DMS53 treated with DMSO at 0.1 percent for 48 hours (cell line): Measurements from ENCODE around the gene TAB2.
A peak's percentile ranks its signal among the peaks of the same experiment; 100 is the strongest.
"Not testable (repeated sequence)": the region's sequence is repeated elsewhere in the genome, so short reads cannot be mapped to it uniquely, and the experiment has no call there.

Experiments
- DNase-seq: peaks from one replicate; lab custom pipeline; 2025; ENCODE audit not compliant: unreplicated experiment; lab: John Stamatoyannopoulos, UW

The TAB2 gene

GRCh38 chr6:149457316-149457884 lies 139.9 kb downstream of the TAB2 start:
- peak; percentile 52 for DNase-seq

GRCh38 chr6:149458196-149458595 lies 140.7 kb downstream of the TAB2 start:
- no peak for DNase-seq

- DNase-seq, result no peak
Measured at GRCh38 chr6:149458806-149459205, 141.3 kb downstream of the TAB2 start.

- DNase-seq, result no peak
Measured at GRCh38 chr6:149459761-149460160, 142.2 kb downstream of the TAB2 start.

- DNase-seq, result not testable (repeated sequence)
Measured at GRCh38 chr6:149460249-149460648, 142.7 kb downstream of the TAB2 start.
